GM18511 (cell line): Measurements from ENCODE around the gene CIAO1.
A peak's percentile ranks its signal among the peaks of the same experiment; 100 is the strongest.

Source experiments
- ATAC-seq: cut with Tn5 transposase; IDR thresholded peaks from one replicate; pipeline ENCODE4 v1.9.1; 2021; ENCODE audit warnings: mild to moderate bottlenecking, moderate library complexity; ENCODE audit not compliant: unreplicated experiment

Gene CIAO1

GRCh38 chr2:96320728-96321622, 55.0 kb downstream of the CIAO1 start:
- ATAC-seq = peak; percentile 32
